GDM1 (cell line): ENCODE results near the gene IBTK.
"Not testable (repeated sequence)": the region's sequence is repeated elsewhere in the genome, so short reads cannot be mapped to it uniquely, and the experiment has no call there.

Source experiments
- DNase-seq: peaks from one replicate; lab custom pipeline; 2025; lab: John Stamatoyannopoulos, UW

The IBTK gene

GRCh38 chr6:82246802-82247504 is 591 bp downstream of the IBTK start:
- peak; percentile 41 for DNase-seq

GRCh38 chr6:82246370-82246769 is 1.2 kb downstream of the IBTK start:
- DNase-seq: no peak

GRCh38 chr6:82245376-82245775 is 2.2 kb downstream of the IBTK start:
- DNase-seq: no peak

GRCh38 chr6:82243884-82244283 is 3.7 kb downstream of the IBTK start:
- DNase-seq: no peak

- DNase-seq: no peak
Measured at GRCh38 chr6:82240186-82240585, 7.4 kb downstream of the IBTK start.

- DNase-seq: no peak
Measured at GRCh38 chr6:82239597-82239996, 7.9 kb downstream of the IBTK start.

- DNase-seq: no peak
Measured at GRCh38 chr6:82237013-82237412, 10.5 kb downstream of the IBTK start.

- DNase-seq: no peak
Measured at GRCh38 chr6:82227770-82228169, 19.8 kb downstream of the IBTK start.

- DNase-seq: no peak
Measured at GRCh38 chr6:82220167-82220566, 27.4 kb downstream of the IBTK start.

GRCh38 chr6:82217018-82217586 is 30.4 kb downstream of the IBTK start:
- no peak for DNase-seq

GRCh38 chr6:82216549-82216948 is 31.0 kb downstream of the IBTK start:
- DNase-seq: no peak

GRCh38 chr6:82211326-82211725 is 36.2 kb downstream of the IBTK start:
- no peak for DNase-seq

GRCh38 chr6:82208913-82209312 is 38.6 kb downstream of the IBTK start:
- no peak for DNase-seq

- no peak for DNase-seq
Measured at GRCh38 chr6:82205930-82206392, 41.6 kb downstream of the IBTK start.

- DNase-seq: no peak
Measured at GRCh38 chr6:82204020-82204419, 43.5 kb downstream of the IBTK start.

- DNase-seq: no peak
Measured at GRCh38 chr6:82197784-82198183, 49.8 kb downstream of the IBTK start.

- DNase-seq: not testable (repeated sequence)
Measured at GRCh38 chr6:82197245-82197644, 50.3 kb downstream of the IBTK start.

- DNase-seq: no peak
Measured at GRCh38 chr6:82196161-82196560, 51.4 kb downstream of the IBTK start.

- no peak for DNase-seq
Measured at GRCh38 chr6:82195619-82196018, 51.9 kb downstream of the IBTK start.

GRCh38 chr6:82185948-82186535 is 61.5 kb downstream of the IBTK start:
- DNase-seq: no peak

GRCh38 chr6:82183642-82184282 is 63.8 kb downstream of the IBTK start:
- no peak for DNase-seq

- no peak for DNase-seq
Measured at GRCh38 chr6:82182756-82183155, 64.8 kb downstream of the IBTK start.

- DNase-seq: no peak
Measured at GRCh38 chr6:82179415-82179814, 68.1 kb downstream of the IBTK start.
